KMS-11 (cell line): ENCODE results near the gene ZRANB1.

Experiments
- H2AFZ ChIP-seq: fragments of 200-600 bp; sonication (generic); 2 replicates; pipeline ENCODE4 v1.6.1; 2016; ENCODE audit warnings: antibody characterized with exemption, mixed run types, low read depth
- H3K27ac ChIP-seq: fragments of 200-600 bp; sonication (generic); 2 replicates; pipeline ENCODE4 v1.6.1; 2016; ENCODE audit warnings: mild to moderate bottlenecking, mixed run types
- H3K27me3 ChIP-seq: fragments of 200-600 bp; sonication (generic); 2 replicates; pipeline ENCODE4 v1.6.1; 2017; ENCODE audit warnings: mild to moderate bottlenecking, low read depth, mixed run types, moderate library complexity; ENCODE audit not compliant: insufficient read depth
- H3K36me3 ChIP-seq: fragments of 200-600 bp; sonication (generic); 2 replicates; pipeline ENCODE4 v1.6.1; 2017; ENCODE audit warnings: mild to moderate bottlenecking, mixed run types; ENCODE audit not compliant: insufficient read depth
- H3K4me1 ChIP-seq: fragments of 200-600 bp; sonication (generic); 2 replicates; pipeline ENCODE4 v1.6.1; 2016; ENCODE audit warnings: mild to moderate bottlenecking, low read depth, mixed run types; ENCODE audit not compliant: poor library complexity, severe bottlenecking
- H3K4me2 ChIP-seq: fragments of 200-600 bp; sonication (generic); 2 replicates; pipeline ENCODE4 v1.7.0; 2016; ENCODE audit warnings: mild to moderate bottlenecking, mixed run types
- H3K4me3 ChIP-seq: fragments of 200-600 bp; sonication (generic); IDR thresholded peaks from 2 replicates; pipeline ENCODE4 v1.6.1; 2017; ENCODE audit warnings: low read depth, low read length, mixed read lengths; ENCODE audit not compliant: insufficient read depth
- H3K79me2 ChIP-seq: fragments of 200-600 bp; sonication (generic); 2 replicates; pipeline ENCODE4 v1.6.1; 2016; ENCODE audit warnings: low read depth, mixed run types; ENCODE audit not compliant: insufficient read depth
- H3K9ac ChIP-seq: fragments of 200-600 bp; sonication (generic); 2 replicates; pipeline ENCODE4 v1.6.1; 2016; ENCODE audit warnings: mild to moderate bottlenecking, mixed run types
- H4K20me1 ChIP-seq: fragments of 200-600 bp; sonication (generic); 2 replicates; pipeline ENCODE4 v1.6.1; 2016; ENCODE audit warnings: mild to moderate bottlenecking, mixed run types; ENCODE audit not compliant: insufficient read depth
- CTCF ChIP-seq: fragments of 200-600 bp; sonication (generic); conservative IDR thresholded peaks from 2 replicates; pipeline ENCODE4 v1.6.1; 2017; ENCODE audit warnings: low read depth, mild to moderate bottlenecking, antibody characterized with exemption, low read length, moderate library complexity, mixed read lengths

Gene ZRANB1

DNA sequence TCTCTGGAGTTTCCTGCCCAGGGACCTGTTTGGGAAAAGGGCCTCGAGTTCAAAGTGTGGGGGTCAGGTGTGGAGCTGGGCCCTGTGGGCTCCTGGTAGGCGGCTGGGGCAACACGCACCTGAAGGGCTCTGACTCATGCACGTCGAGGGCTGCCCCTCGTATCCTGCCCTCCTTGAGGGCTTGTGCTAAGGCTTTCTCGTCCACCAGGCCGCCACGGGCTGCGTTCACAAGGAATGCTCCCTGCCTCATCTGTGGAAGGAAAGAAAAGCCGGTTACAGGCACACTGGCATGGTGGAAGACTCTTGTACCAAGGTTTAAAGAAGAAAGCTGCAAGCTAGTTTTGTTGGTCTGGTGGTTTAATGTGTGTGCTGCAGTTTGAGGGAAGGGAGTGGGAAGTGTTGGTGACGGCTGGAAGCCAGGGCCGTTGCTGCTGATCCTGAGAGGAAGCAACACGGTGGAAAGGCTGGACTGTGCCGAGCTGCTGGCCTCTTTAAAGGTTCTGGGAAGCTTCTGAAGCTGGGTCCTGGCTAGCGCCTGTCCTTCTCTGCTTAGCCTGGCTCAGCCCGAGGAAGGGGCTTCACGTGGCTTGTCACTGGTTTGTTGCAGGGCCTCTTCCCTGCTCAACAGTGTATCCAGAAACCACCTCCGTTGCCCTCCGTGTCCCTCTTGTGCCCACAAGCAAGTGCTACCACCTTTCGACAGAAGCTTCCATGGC, 52.0 kb downstream of the ZRANB1 start:
- Histone ChIP-seq H4K20me1 (no peaks in the 10 kb centered on the region), H3K27me3 (no peaks in the 10 kb centered on the region), H3K4me1 (peaks cover 28% of the 10 kb centered on the region), H3K9ac (no peak overlapping the region), H3K4me3 (no peak overlapping the region), H3K36me3 (no peaks in the 10 kb centered on the region), H3K4me2 (no peak overlapping the region), H2AFZ (no peak overlapping the region), H3K27ac (no peak overlapping the region), H3K79me2 (no peaks in the 10 kb centered on the region; the same call in 1 of the 2 replicates)
- no peak for TF ChIP-seq CTCF

GRCh38 chr10:124994573-124995473, 52.9 kb downstream of the ZRANB1 start:
- peaks cover 18% of the 10 kb centered on the region for H3K4me1 ChIP-seq
- no peak for TF ChIP-seq CTCF
- H4K20me1 ChIP-seq = no peaks in the 10 kb centered on the region
- no peak overlapping the region for H3K27ac ChIP-seq
- H3K79me2 ChIP-seq = no peaks in the 10 kb centered on the region; the same call in 1 of the 2 replicates
- H3K4me3 ChIP-seq = no peak overlapping the region
- H3K36me3 ChIP-seq = no peaks in the 10 kb centered on the region
- no peaks in the 10 kb centered on the region for H3K27me3 ChIP-seq
- no peak overlapping the region for H3K9ac ChIP-seq
- no peak overlapping the region for H2AFZ ChIP-seq
- H3K4me2 ChIP-seq = no peak overlapping the region

- H3K4me3 ChIP-seq = no peak overlapping the region
Measured at GRCh38 chr10:124995605-124996004, 53.7 kb downstream of the ZRANB1 start.

More at GRCh38 chr10:124995605-124996004, 53.7 kb downstream of the ZRANB1 start:
- Histone ChIP-seq H3K27ac (no peak overlapping the region), H3K9ac (no peak overlapping the region), H3K27me3 (no peaks in the 10 kb centered on the region), H3K4me1 (peaks cover 11% of the 10 kb centered on the region), H3K79me2 (no peaks in the 10 kb centered on the region; the same call in 1 of the 2 replicates), H2AFZ (no peak overlapping the region), H3K36me3 (no peaks in the 10 kb centered on the region), H3K4me2 (no peak overlapping the region), H4K20me1 (no peaks in the 10 kb centered on the region)
- no peak for TF ChIP-seq CTCF
